Stimulated activated CD4-positive, alpha-beta T cell treated with anti-CD3 and anti-CD28 coated beads, Interleukin-2, amount 100 ng/mL, for 48 hours (primary cell): Measurements from ENCODE around the gene APLP2.
"Not testable (repeated sequence)": the region's sequence is repeated elsewhere in the genome, so short reads cannot be mapped to it uniquely, and the experiment has no call there.

Experiments used
- DNase-seq, 2 donors: peaks; one replicate each; pipeline ENCODE4 v3.0.0-alpha.2; 2020

APLP2 gene

DNA sequence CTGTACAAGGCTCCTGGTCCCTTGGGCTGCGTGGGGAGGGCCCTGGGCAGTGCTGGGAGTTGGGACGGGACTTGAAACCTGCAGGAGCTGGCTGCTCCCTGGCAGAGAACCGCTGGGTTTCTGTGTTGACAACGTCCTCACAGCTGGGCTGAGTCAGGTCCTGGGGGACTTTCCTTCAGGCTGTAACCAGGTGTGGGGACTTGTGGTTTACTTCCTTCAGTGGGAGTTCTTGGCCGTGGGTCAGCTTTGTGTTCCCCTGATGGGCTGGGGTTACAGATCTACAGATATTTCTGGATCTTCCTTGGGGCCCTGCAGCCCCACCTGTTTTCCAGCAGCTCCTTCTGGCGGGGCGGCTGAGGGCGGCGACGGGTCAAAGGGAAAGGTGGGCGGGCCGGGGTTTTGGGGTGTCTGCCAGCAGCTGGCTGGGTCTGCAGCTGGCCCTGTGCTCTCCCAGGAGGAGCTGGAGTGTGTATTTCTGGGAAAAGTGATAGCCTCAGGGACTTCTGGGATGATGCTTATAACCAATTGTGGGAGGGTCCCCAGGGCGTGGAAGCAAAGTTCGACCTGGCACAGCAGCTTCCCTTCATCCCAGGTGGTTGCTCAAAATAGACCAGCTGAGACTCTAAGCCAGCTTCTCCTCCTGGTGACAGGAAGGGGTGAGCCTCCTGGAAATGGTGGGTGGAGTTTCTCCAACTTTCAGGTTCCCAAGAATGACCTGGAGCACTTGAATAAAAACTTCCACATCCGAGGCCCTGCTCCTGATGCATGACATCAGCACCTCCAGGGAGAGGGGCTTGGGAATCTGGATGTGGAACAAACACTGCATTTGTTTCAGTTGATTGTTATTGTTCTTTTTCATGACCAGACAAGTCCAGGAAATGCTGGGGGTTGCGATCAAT, 109.0 kb downstream of the APLP2 start:
- no peak for DNase-seq

DNA sequence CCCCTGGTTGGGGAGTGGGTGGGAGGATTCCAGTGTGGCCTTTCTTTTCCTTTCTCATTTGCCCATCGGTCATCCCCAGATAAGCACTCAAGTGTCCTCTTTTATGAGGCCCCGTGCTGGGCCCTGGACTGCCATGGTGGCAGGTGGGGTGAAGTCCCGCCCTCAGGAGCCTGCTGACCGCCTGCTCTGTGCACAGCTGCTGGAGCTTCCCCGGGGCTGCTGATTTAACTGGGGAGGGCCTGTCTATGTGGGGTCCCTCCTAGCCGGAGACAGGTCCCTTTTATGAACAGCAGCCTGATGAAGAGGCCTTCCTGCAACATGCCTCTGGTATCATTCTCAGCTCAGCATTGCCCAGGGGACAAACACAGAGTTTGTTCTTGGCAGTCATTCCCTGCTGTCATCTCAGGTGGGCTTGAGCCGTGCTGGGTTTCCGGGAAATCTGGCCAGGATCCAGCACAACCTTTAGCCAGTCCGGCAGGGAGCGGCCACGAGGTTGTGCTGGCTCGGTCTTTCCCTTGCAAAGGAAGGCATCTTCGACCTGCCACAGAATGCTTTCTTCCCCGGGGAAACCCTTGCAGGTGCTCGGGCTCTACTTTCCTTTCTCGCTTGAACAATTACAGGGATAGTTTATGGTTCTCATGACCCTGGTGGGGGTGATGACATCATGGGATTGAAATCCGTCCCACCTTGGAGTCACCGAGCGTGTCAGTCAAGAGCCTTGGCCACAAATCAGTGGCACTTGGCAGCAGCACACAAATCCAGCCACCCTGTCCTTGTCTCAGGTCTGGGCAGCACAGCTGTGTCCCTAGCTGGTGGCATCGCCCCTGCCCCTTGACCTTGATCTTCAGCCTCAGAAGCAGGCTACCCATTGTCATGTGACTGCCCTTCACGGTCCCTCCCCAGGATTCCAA, 110.0 kb downstream of the APLP2 start:
- no peak for DNase-seq

DNA sequence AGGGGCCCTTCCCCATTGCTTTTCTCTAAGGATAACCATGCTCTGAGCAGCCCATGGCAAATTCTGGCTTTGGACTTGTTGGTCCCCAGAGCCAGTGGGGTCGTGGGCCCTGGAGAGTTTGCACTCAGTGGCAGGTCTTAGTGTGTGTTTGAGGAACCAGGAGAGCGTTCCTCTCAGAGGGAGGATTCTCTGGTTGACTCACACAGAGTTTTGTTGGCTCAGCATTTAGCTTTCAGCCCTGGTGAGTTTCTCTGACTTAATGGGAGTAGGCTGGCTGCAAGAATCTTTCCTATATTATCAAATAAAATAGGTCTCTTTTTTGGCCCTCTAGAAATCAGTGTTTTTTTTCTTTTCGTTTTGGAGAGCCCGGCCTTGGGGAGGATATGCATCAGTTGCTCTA, 110.8 kb downstream of the APLP2 start:
- DNase-seq, result no peak

- DNase-seq, result no peak
Measured at GRCh38 chr11:130180896-130181294, 111.2 kb downstream of the APLP2 start.

DNA sequence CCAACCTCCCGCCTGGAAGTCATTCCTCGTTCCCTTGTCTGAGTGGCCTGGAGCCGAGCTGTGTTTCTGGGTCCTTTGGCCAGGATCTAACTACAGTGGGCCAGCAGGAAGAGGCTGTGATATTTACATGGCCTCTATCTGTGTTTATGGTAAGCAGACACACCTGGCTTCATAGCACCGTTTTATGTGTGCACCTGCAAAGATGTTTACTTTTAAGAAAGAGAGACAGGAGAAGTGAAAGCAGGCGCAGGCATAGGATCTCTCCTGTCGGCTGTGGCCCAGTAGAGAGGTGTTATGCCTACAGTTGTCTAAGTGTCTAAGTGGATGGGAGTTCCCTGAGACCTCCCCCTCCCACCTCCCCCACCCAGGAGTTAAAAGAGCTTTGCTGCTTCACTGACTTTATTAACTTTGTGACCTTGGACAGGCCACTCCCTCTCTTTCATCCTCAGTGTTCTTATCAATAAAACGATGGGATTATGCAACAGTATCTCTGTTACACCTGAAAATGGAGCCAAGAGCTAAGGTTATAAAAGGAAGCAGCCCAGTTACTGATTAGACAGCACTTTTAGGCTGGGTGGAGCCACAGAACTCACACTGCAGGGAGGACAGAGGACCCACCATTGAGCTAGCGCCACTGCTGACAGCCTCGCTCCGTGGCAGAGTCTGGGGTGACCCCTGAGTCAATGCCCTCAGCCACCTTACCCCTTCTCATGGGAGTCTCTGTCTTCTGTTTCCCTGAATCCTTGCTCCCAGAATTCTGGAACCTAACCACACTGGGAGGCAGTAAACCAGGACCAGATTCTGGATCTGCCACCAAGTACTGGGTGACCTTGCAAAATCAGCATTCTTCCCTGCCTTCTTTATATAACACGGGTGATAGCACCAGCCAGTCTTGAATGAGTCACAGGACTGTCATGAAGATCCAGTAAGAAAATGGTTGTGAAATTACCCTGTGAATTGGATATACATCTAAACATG, 111.9 kb downstream of the APLP2 start:
- no peak for DNase-seq

- DNase-seq, result no peak
Measured at GRCh38 chr11:130183878-130184610, 114.3 kb downstream of the APLP2 start.

- DNase-seq, result no peak
Measured at GRCh38 chr11:130187096-130187495, 117.4 kb downstream of the APLP2 start.

- DNase-seq, result no peak
Measured at GRCh38 chr11:130188047-130188446, 118.4 kb downstream of the APLP2 start.

GRCh38 chr11:130188585-130189347, 119.1 kb downstream of the APLP2 start:
- no peak for DNase-seq

- DNase-seq, result no peak
Measured at GRCh38 chr11:130189492-130190210, 120.0 kb downstream of the APLP2 start.

GRCh38 chr11:130190371-130190881, 120.7 kb downstream of the APLP2 start:
- DNase-seq, result no peak

GRCh38 chr11:130191896-130192295, 122.2 kb downstream of the APLP2 start:
- DNase-seq, result no peak

DNA sequence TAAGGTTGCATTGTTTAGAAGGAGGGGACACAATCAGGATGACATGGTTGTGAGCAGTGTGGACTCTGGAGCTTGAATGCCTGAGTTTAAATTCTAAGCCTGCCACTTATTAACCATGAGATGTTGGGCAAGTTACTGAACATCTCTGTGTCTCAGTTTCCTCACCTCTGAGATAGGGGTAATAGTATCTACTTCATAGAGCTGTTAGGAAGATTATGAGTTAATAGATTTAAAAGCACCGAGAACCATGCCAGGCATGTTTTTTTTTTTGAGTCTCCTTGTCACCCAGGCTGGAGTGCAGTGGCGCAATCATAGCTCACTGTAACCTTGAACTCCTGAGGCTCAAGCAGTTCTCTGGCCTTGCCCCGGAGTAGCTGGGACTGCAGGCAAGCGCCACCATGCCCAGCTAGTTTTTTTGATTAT, 123.2 kb downstream of the APLP2 start:
- DNase-seq, result no peak

DNA sequence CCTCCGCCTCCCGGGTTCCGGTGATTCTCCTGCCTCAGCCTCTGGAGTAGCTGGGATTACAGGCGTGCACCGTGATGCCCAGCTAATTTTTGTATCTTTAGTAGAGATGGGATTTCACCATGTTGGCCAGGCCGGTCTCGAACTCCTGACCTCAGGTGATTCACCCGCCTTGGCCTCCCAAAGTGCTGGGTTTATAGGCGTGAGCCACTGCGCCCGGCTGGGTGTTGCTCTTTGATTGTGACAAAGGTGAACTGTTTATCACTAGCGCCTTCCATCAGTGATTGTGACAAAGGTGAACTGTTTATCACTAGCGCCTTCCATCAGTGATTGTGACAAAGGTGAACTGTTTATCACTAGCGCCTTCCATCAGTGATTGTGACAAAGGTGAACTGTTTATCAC, 123.9 kb downstream of the APLP2 start:
- DNase-seq, result not testable (repeated sequence)
